NCI-H187 treated with DMSO at 0.1 percent for 48 hours (cell line): ENCODE results near the gene BUD31.
"Not testable (repeated sequence)": the region's sequence is repeated elsewhere in the genome, so short reads cannot be mapped to it uniquely, and the experiment has no call there.

Experiments
- DNase-seq: peaks from one replicate; lab custom pipeline; 2025; lab: John Stamatoyannopoulos, UW

The BUD31 gene

GRCh38 chr7:99408379-99409191 is at the start of gene BUD31, which contains the start of gene PDAP1:
BUD31 (plus strand) TSS chr7:99408969; CDS start chr7:99411093, 2,124 bp downstream.
PDAP1 (minus strand) TSS chr7:99408597; CDS start chr7:99408548, 49 bp downstream.
- peak; percentile 65 for DNase-seq

GRCh38 chr7:99359465-99360154 is 49.2 kb upstream of the BUD31 start:
- DNase-seq, result no peak

GRCh38 chr7:99362801-99363200 is 46.0 kb upstream of the BUD31 start:
- DNase-seq, result no peak

- DNase-seq, result no peak
Observed at GRCh38 chr7:99363286-99363685, 45.5 kb upstream of the BUD31 start.

- no peak for DNase-seq
Observed at GRCh38 chr7:99365318-99366141, 43.2 kb upstream of the BUD31 start.

GRCh38 chr7:99366646-99367045 is 42.1 kb upstream of the BUD31 start:
- DNase-seq, result no peak

- no peak for DNase-seq
Observed at GRCh38 chr7:99368750-99369389, 39.9 kb upstream of the BUD31 start.

- DNase-seq, result no peak
Observed at GRCh38 chr7:99369767-99370391, 38.9 kb upstream of the BUD31 start.

GRCh38 chr7:99371376-99371920 is 37.3 kb upstream of the BUD31 start:
- DNase-seq, result no peak

- DNase-seq, result no peak
Observed at GRCh38 chr7:99372275-99373090, 36.3 kb upstream of the BUD31 start.

GRCh38 chr7:99373091-99374066 is 35.4 kb upstream of the BUD31 start:
- DNase-seq, result no peak

GRCh38 chr7:99374111-99375064 is 34.4 kb upstream of the BUD31 start, which contains the start of gene ARPC1B:
ARPC1B (plus strand) TSS chr7:99374730; CDS start chr7:99385715, 10,985 bp downstream.
- no peak for DNase-seq

- DNase-seq, result no peak
Observed at GRCh38 chr7:99375070-99375807, 33.5 kb upstream of the BUD31 start.

GRCh38 chr7:99379043-99379577 is 29.7 kb upstream of the BUD31 start:
- DNase-seq, result no peak

- DNase-seq, result not testable (repeated sequence)
Observed at GRCh38 chr7:99379693-99380031, 29.1 kb upstream of the BUD31 start.

GRCh38 chr7:99380032-99380822 is 28.5 kb upstream of the BUD31 start:
- no peak for DNase-seq
